ENCODE measurements around the gene DNAJC5G.
"Not testable (repeated sequence)": the region's sequence is repeated elsewhere in the genome, so short reads cannot be mapped to it uniquely, and the experiment has no call there.

DNAJC5G gene

DNA sequence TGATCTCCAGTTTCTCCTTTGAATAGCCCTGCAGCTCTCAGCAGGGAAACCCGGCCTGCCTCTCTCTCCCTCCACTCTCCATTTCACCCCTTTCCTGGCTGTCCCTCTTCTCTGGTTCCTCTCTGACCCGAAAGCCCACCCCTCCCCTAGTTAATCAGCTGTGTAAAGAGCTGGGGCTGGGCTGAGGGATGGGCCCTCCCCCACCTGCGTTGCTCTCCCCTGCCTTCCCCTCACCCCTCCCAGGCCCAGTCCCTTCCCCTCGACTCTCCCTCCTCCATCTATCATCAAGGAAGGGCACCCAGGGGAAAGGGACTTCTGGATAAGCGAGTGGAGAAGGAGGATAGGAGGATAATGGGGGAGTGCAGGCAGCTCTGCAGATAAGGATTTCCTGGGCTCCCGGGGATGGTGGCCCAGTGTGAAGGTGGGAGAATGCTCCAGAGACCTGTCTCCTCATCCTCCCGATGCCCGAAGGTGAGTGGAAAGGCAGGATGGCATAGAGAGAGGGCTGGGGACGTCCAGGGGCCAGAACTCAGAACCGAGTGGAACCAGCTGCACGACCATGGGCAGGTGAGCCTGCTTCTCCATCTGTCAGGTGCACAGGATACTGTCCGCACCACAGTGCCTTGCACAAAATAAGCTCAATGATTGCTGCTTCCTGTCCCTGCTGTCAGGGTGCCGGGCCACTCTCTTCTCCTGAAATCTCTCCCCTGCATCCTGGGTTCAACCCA, 24.4 kb upstream of the DNAJC5G start:
- no peak for DNase-seq
- in situ Hi-C loops (cut with MboI; ENCODE audit: low pct_unique_long_range_greater_than_20kb, low sequenced_read_pairs) = no loop called here

DNA sequence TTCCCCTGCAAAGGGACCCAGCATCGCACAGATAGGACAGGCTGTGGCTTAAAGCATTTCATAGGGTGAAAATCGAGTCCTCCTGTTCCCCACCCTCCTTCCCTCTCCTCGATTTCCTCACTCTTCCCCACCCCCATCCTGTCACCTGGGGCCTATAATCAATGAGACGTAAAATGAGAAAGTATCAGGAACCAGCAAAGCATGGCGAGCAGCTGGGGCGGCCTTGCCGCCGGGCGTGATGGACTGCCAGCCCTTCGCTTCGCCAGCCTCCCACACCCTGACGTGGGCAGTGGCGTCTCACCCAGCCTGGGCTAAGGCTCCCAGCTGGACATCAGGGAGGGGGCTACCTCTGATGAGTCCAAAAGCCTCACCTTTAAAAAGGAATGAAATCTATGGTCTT, 23.5 kb upstream of the DNAJC5G start:
- in situ Hi-C loops (cut with MboI; ENCODE audit: low pct_unique_long_range_greater_than_20kb, low sequenced_read_pairs) = no loop called here
- DNase-seq = no peak

- no peak for DNase-seq
Measured at GRCh38 chr2:27255187-27255586, 20.0 kb upstream of the DNAJC5G start.

GRCh38 chr2:27255660-27256059, 19.6 kb upstream of the DNAJC5G start:
- DNase-seq = no peak
- in situ Hi-C loops (cut with MboI; ENCODE audit: low pct_unique_long_range_greater_than_20kb, low sequenced_read_pairs) = no loop called here

More at GRCh38 chr2:27255187-27255586, 20.0 kb upstream of the DNAJC5G start:
- in situ Hi-C loops (cut with MboI; ENCODE audit: low pct_unique_long_range_greater_than_20kb, low sequenced_read_pairs) = no loop called here

DNA sequence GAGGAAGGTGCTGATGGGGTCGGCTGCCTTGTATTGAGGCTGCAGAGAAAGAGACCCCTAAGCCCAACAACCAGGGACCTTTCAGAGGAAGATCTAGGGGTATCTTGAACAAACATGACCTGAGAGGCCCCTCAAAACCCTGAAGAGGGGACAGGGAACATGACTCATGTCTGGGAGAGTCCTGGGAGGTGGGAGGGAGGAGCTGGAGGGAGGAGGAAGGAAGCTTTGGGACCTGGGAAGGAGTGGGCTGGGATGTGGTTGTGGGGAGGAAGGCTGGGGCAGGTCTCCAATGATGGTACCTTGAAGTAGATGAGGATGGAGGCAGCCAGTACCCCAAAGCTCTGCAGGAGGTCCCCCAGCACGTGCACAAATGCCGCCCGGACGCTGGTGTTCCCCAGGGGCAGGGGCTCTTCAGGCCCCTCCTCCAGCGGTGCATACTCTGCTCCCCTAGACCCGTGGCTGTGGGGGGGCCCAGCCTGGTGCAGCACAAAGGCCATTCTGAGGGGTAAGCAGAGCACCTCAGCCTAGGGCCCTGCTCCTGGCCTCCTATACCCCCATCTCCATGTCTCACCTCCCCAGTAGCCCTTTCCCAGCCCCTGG, 18.3 kb upstream of the DNAJC5G start:
- in situ Hi-C loops (cut with MboI; ENCODE audit: low pct_unique_long_range_greater_than_20kb, low sequenced_read_pairs) = no loop called here

DNA sequence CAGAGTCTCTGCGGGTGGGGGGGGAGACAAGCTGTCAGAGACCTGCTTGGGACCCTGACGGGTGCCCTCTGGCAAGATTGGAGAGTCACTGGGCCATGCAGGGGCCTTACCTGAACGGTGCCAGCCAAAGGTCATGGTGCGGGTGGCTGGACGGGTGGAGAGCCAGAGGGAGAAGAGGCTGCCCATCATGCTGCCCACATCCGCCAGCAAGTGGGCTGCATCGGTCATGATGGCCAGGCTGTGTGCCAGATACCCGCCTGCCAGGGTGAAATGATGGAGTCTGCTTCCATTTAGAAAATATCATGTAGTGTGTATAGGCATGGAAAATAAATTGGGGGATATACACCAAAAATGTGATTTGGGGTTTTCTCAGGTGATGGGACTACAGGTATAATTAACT, 17.2 kb upstream of the DNAJC5G start:
- no peak for DNase-seq
- in situ Hi-C loops (cut with MboI; ENCODE audit: low pct_unique_long_range_greater_than_20kb, low sequenced_read_pairs) = no loop called here

More for the DNA sequence above, 18.3 kb upstream of the DNAJC5G start:
- DNase-seq = no peak

DNA sequence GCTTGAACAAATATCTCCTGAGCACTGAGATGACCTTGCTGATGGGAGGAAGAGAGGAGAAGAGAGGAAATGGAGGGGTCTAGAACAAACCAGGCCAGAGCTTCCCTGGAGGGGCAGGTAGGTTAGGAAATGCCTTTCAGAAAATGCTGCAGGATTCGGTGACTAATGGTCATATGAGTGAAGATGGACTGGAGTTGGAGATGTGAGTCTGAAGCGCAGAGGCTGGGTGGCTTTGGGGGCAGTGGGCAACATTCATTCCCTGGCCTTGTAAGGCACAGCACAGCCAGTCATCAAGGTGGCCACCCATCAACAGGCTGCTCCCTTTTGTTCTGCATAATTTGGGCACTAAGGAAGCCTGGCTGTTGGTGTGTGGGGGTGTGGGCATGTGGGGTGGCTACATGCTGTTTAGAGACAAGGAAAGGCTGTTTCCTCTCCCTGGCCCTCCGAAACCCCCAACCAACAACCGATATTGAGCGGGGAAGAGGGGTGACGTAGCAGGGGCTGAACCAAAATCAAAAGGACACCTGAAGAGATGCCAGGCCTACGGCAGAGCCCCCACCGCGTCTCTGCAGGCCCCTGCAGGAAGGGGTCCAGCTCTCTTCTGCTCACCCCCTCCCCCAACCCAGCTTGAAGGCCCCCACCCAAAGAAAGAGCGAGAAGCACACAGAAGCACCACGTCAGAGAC, 13.8 kb upstream of the DNAJC5G start:
- in situ Hi-C loops (cut with MboI; ENCODE audit: low pct_unique_long_range_greater_than_20kb, low sequenced_read_pairs) = no loop called here
- DNase-seq = no peak

GRCh38 chr2:27261926-27262298, 13.3 kb upstream of the DNAJC5G start:
- no peak for DNase-seq
- in situ Hi-C loops (cut with MboI; ENCODE audit: low pct_unique_long_range_greater_than_20kb, low sequenced_read_pairs) = no loop called here

DNA sequence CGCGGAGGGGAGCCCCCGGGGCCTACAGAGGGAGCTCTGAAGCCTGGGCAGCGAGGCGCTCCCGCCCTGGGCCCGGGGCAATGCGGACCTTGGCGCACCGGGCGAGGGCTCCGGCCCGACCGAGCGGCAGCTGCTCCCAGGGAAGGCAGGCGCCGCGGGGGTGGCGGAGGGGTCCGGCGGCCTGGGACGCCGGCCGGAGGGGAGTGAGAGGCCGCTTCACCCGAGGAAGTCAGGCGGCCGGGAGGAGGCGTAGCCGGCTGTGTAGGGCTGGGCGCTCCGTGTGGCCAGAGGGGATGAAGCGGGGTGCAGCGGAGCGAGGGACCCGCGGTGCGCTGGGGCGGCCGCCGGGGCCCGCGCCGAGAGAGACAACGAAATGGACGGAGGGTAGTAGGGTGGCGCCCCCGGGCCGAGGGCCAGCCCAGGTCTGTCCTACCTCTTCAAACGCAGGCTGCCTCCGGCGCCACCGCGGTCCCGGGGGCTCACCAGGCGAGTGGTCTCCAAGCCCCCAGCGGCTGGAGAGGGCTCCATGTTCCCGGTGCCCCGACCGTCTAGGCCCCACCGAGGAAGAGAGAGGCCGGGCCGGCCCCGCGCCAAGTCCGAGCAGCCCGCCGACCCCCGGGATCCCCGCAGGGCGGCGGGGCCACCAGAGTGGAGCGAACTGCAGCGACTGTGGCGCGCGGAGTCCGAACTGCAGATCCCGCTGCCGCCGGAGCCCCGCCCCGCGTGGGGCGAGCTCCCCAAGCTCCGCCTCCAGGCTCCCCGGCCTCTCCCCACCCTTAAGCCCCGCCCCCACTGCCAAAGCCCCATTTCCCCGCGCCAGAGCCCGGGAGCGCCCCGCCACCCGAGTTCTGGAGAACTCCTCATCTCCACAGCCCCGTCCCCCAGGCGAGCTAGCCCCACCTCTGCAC, 12.6 kb upstream of the DNAJC5G start, which contains the start of gene SLC30A3:
Gene SLC30A3 (minus strand): TSS at position 669 of the 908 bp plus-strand sequence. CDS start 141 bp downstream, at position 528.
- in situ Hi-C loops (cut with MboI; ENCODE audit: low pct_unique_long_range_greater_than_20kb, low sequenced_read_pairs) = no loop called here
- DNase-seq = peak; percentile 77

DNA sequence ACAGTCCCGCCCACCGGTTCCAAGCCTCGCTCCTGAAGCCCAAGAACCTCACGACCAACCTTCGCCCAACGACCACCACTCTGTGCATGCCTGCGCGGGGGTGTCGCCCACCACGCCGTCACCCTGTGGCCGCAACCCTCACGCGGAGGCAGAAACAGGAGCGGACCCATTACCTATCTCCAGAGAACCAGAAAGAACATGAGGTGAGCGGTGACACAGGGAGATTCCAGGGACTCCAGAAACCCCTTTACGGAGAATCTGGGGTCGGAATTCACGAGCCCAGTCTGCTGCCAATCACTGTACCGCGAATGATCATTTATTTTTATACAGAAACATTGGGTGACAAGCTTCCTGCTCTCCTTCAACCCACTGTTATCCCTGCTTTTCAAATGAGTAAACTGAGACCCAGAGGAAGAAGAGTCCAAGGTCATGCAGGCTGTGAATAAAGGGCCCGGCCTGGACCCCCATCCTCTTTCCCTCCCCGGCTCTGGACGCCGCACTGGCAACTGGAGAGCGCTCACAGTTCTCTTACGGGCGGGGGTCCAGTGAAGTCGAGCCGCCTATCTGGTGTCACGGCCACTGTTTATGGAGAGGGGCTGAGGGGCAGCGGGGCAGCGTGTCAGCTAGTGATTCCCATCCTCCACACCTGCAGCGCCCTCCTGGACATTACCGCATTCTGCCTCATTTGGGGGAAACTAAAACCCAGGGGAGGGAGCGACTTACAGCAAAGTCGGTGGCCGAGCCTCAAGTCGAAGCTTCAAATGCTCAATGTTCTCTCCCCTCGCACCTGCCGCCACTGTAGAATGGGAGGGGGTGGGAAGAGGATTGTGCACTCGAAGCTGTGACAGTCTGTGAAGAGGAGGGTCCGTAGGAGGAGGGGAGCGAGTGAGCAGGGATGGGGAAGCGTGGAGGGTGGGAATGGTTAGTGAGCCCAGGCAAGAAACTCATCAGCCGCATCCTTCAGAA, 11.7 kb upstream of the DNAJC5G start:
- no peak for DNase-seq
- in situ Hi-C loops (cut with MboI; ENCODE audit: low pct_unique_long_range_greater_than_20kb, low sequenced_read_pairs) = no loop called here

DNA sequence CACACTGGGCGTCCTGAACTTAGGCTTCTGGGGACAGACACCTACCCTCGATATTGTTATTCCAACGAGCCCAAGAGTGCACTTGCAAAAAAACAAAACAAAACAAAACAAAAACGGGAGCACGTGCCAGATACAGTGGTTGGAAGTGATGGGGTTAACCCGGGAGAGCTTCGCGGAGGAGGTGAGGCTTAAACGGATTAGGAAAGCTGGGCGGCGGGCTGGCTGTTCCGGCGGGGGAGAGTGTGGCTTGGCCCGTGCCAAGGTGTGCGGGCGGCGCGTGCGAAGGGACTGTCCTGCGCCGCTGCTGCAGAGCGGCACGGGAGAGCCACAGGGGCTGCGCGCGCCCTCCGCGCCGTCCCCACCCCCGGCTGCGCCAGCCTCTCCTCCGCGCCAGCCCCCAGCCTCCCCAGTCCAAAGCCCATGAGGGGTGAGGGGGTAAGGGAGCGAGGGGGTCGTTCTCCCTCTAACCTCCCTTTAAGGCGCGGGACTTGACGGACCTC, 10.9 kb upstream of the DNAJC5G start:
- no peak for DNase-seq
- in situ Hi-C loops (cut with MboI; ENCODE audit: low pct_unique_long_range_greater_than_20kb, low sequenced_read_pairs) = no loop called here

GRCh38 chr2:27264753-27265535, 10.3 kb upstream of the DNAJC5G start:
- in situ Hi-C loops (cut with MboI; ENCODE audit: low pct_unique_long_range_greater_than_20kb, low sequenced_read_pairs) = no loop called here
- peak; percentile 82 for DNase-seq

GRCh38 chr2:27265536-27265870, 9.7 kb upstream of the DNAJC5G start:
- in situ Hi-C loops (cut with MboI; ENCODE audit: low pct_unique_long_range_greater_than_20kb, low sequenced_read_pairs) = no loop called here
- no peak for DNase-seq

- in situ Hi-C loops (cut with MboI; ENCODE audit: low pct_unique_long_range_greater_than_20kb, low sequenced_read_pairs); DNase-seq: not testable (repeated sequence)
Measured at GRCh38 chr2:27268296-27268695, 6.9 kb upstream of the DNAJC5G start.

DNA sequence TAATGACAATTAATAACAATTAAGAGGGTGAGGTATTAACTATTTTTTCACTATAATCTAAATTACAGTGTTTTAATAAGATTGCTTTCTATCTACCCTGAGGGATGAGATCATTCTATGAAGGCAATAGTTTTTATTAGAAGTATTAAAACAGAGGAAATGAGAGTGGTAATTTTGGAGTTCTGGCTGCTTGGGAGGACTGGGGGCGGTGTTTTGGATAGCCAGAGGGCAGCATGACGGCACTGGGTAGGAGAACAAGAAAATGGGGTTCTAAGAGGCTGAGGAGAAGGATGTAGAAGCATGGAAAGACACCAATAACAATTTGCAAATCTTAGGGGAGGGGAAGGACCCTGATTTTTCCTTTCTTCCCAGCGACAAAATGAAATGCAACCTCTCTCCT, 5.1 kb upstream of the DNAJC5G start:
- no peak for DNase-seq
- in situ Hi-C loops (cut with MboI; ENCODE audit: low pct_unique_long_range_greater_than_20kb, low sequenced_read_pairs) = no loop called here

GRCh38 chr2:27270670-27271069, 4.6 kb upstream of the DNAJC5G start:
- in situ Hi-C loops (cut with MboI; ENCODE audit: low pct_unique_long_range_greater_than_20kb, low sequenced_read_pairs) = no loop called here

DNA sequence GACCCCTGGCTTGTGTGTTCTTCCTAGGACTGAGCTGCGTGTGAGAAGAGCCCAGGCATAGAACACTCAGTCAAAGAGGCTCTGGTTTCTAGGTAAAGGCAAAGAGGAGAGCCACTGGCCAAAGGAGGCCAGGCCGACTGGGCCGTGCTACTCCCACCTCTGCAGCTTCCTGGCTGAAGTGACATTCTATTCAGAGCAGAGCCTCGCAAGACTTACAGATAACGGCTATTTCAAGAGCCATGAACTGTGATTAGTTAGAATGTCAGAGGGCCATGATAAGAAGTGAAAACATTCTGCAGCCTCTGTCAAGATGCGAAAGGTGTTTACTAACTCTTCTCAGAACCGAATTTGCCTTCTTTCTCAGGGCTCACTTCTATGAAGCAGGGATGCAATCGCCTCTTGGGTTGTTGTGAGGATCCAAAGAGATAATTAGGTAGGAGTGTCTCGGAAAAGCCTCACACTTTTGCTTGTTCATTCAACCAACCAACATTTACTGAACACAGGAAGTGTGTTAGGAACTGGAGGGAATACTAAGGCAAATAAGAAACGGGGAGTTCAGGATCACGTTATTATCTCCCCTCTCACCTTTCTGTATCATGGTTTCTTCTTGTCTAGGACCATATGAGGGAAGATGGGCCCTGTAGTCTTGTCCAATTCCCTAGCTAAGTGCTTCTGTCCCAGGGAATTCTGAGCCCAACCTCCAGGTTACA, 3.4 kb upstream of the DNAJC5G start:
- in situ Hi-C loops (cut with MboI; ENCODE audit: low pct_unique_long_range_greater_than_20kb, low sequenced_read_pairs) = no loop called here
- no peak for DNase-seq

More at GRCh38 chr2:27270670-27271069, 4.6 kb upstream of the DNAJC5G start:
- peak; percentile 63 for DNase-seq

Data from KBM-7 (cell line).